Caco-2 (cell line): ENCODE measurements around the gene PLCH1. TPM values are rescaled to one million over a fixed set of nuclear protein-coding genes. Genes with fewer than 3 reads are reported as not detected.

ENCODE experiments used
- BruUV-seq: library from RNA; stranded (reverse); fragments of 400-500 nt; replicated peaks from 2 replicates; lab custom pipeline; 2021; lab: Mats Ljungman, UMichigan
- CTCF ChIA-PET: fragments of 300-600 bp; sonication (Branson Sonifier 250); formaldehyde crosslinking; loops from one replicate; lab custom pipeline; 2022; ENCODE audit warnings: antibody characterized with exemption; lab: Charles Lee
- POLR2A ChIA-PET: fragments of 300-600 bp; sonication (Branson Sonifier 250); formaldehyde crosslinking; loops from one replicate; lab custom pipeline; 2022; ENCODE audit warnings: antibody characterized with exemption; lab: Charles Lee
- DNase-seq, 2 experiments: peaks; one replicate each; pipeline versions ENCODE4 v3.0.0 to v3.0.0-alpha.2; 2020 to 2022
- H3K27me3 ChIP-seq: replicated peaks from 2 replicates; pipeline ENCODE4 v1.6.0; 2011; ENCODE audit warnings: low read length; ENCODE audit not compliant: control insufficient read depth, insufficient read depth
- H3K36me3 ChIP-seq: 2 replicates; pipeline ENCODE4 v1.5.1; 2011; ENCODE audit warnings: low read length; ENCODE audit not compliant: control insufficient read depth, insufficient read depth
- H3K4me1 ChIP-seq: fragments of 250-450 bp; sonication (Bioruptor Pico); 2 replicates; pipeline ENCODE4 v1.5.1; 2020; ENCODE audit warnings: mild to moderate bottlenecking
- H3K4me3 ChIP-seq: 2 replicates; pipeline ENCODE4 v1.5.1; 2011; ENCODE audit warnings: low read depth, mild to moderate bottlenecking, control low read depth, low read length
- H3K9me3 ChIP-seq: fragments of 250-450 bp; sonication (Bioruptor Pico); 2 replicates; pipeline ENCODE4 v1.5.1; 2020; ENCODE audit warnings: mild to moderate bottlenecking, moderate library complexity
- H3K27ac Mint-ChIP-seq: one replicate; pipeline ENCODE4 v1.8.0; 2022; ENCODE audit warnings: mixed read lengths; ENCODE audit not compliant: unreplicated experiment
- H3K27me3 Mint-ChIP-seq: one replicate; pipeline ENCODE4 v1.8.0; 2022; ENCODE audit warnings: mixed read lengths; ENCODE audit not compliant: insufficient read depth, unreplicated experiment
- H3K36me3 Mint-ChIP-seq: one replicate; pipeline ENCODE4 v1.8.0; 2022; ENCODE audit warnings: mild to moderate bottlenecking, mixed read lengths; ENCODE audit not compliant: insufficient read depth, unreplicated experiment
- H3K4me1 Mint-ChIP-seq: one replicate; pipeline ENCODE4 v1.8.0; 2022; ENCODE audit warnings: low read depth, mixed read lengths; ENCODE audit not compliant: unreplicated experiment
- H3K4me3 Mint-ChIP-seq: one replicate; pipeline ENCODE4 v1.8.0; 2022; ENCODE audit warnings: mild to moderate bottlenecking, moderate library complexity, mixed read lengths; ENCODE audit not compliant: unreplicated experiment
- H3K9me3 Mint-ChIP-seq: one replicate; pipeline ENCODE4 v1.8.0; 2022; ENCODE audit warnings: mixed read lengths; ENCODE audit not compliant: unreplicated experiment
- intact Hi-C: fragments of 100-400 bp; cut with micrococcal nuclease; formaldehyde crosslinking; loops from one replicate; pipeline ENCODE4 v1.10.0; 2022; ENCODE audit not compliant: unreplicated experiment
- total RNA-seq: library from RNA; stranded (reverse); gene quantifications from 2 replicates; pipeline ENCODE4 v1.2.3, GENCODE V29; 2022
- TF ChIP-seq, protein P1 (sequence below), 2 experiments: fragments of 200-600 bp in 1 of 2; IDR thresholded peaks; 1 replicate in 1 of 2; 2 replicates in 1 of 2; pipeline versions ENCODE4 v1.5.1 to v1.8.0; 2011 to 2022; ENCODE audit warnings: antibody characterized with exemption in 1 of 2, control low read depth in 1 of 2, inconsistent platforms in 1 of 2, low read depth in 1 of 2, low read length in 1 of 2, mild to moderate bottlenecking in 1 of 2, moderate library complexity in 1 of 2; ENCODE audit not compliant: insufficient read depth in 1 of 2, severe bottlenecking in 1 of 2, unreplicated experiment in 1 of 2

The PLCH1 gene
- total RNA-seq, 1 experiment from 2014 or later = 3.1 TPM

DNA sequence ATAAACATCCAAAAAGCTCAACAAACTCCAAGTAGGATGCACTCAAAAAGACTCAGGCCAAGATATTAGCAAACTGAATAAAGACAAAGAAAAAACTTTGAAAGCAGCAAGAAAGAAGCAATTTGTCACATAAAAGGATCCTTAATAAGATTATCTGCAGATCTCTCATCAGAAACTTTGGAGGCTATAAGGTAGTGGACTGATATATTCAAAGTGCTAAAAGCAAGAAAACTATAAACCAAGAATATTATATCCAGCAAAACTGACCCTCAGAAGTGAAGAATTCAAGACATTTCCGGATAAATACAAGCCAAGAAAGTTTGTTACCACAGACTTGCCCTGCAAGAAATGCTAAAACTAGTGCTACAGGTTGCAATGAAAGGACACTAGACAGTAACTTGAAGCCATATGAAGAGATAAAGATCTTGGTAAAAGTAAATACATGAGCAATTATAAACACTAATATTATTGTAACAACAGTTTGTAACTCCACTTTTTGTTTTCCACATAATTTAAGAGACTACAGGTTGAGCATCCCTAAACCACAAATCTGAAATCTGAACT is 37.6 kb upstream of the PLCH1 start:
- H3K4me3 ChIP-seq = no peak overlapping the region
- no peaks in the 10 kb centered on the region for H3K9me3 ChIP-seq
- Mint-ChIP-seq H3K9me3 (no peaks in the 10 kb centered on the region), H3K4me3 (no peak overlapping the region), H3K27ac (no peak overlapping the region), H3K27me3 (no peaks in the 10 kb centered on the region), H3K36me3 (peaks cover 18% of the 10 kb centered on the region), H3K4me1 (peaks cover 7% of the 10 kb centered on the region)
- no TSS peak for BruUV-seq
- ChIA-PET CTCF (no interaction called here), POLR2A (no interaction called here)
- no peaks in the 10 kb centered on the region for H3K27me3 ChIP-seq
- intact Hi-C loops = no loop called here
- no peaks in the 10 kb centered on the region for H3K36me3 ChIP-seq
- no peak for DNase-seq
- TF ChIP-seq, protein P1, sequence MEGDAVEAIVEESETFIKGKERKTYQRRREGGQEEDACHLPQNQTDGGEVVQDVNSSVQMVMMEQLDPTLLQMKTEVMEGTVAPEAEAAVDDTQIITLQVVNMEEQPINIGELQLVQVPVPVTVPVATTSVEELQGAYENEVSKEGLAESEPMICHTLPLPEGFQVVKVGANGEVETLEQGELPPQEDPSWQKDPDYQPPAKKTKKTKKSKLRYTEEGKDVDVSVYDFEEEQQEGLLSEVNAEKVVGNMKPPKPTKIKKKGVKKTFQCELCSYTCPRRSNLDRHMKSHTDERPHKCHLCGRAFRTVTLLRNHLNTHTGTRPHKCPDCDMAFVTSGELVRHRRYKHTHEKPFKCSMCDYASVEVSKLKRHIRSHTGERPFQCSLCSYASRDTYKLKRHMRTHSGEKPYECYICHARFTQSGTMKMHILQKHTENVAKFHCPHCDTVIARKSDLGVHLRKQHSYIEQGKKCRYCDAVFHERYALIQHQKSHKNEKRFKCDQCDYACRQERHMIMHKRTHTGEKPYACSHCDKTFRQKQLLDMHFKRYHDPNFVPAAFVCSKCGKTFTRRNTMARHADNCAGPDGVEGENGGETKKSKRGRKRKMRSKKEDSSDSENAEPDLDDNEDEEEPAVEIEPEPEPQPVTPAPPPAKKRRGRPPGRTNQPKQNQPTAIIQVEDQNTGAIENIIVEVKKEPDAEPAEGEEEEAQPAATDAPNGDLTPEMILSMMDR (IDR thresholded peaks at IDR 0.05; ENCODE audit: insufficient read depth in 1 of 2, low read depth in 1 of 2, low read length in 1 of 2, severe bottlenecking in 1 of 2, unreplicated experiment in 1 of 2) = no peak
- H3K4me1 ChIP-seq = no peaks in the 10 kb centered on the region

DNA sequence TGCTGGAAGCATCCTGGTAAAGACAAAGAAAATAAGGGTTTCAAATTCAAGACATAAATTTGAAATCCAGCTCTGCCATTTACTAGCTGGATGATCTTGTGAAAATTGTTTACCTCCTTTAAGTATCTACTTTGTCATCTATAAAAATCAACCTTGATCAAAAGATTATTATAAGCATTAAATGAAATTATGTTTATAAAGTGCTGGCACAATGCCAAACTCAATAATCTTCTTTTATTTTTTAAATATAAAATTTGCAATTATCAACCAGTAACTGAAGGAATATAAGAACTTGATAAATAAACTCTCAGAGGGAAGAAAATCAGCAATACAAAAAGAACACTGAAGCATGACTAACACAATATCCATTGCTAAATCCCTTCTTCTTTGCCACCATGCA is 35.4 kb upstream of the PLCH1 start:
- H3K4me1 ChIP-seq = no peaks in the 10 kb centered on the region
- Mint-ChIP-seq H3K9me3 (no peaks in the 10 kb centered on the region), H3K27ac (no peak overlapping the region), H3K27me3 (no peaks in the 10 kb centered on the region), H3K4me3 (no peak overlapping the region), H3K4me1 (no peaks in the 10 kb centered on the region), H3K36me3 (peaks cover 13% of the 10 kb centered on the region)
- intact Hi-C loops = no loop called here
- no peaks in the 10 kb centered on the region for H3K27me3 ChIP-seq
- ChIA-PET POLR2A (no interaction called here), CTCF (interaction anchor here (1.3 kb wide), 1 partner anchor 26 kb away, joined by 6 read pairs; the partner anchor contains the start of gene C3orf33)
- TF ChIP-seq, protein P1 (IDR thresholded peaks at IDR 0.05; ENCODE audit: insufficient read depth in 1 of 2, low read depth in 1 of 2, low read length in 1 of 2, severe bottlenecking in 1 of 2, unreplicated experiment in 1 of 2) = no peak
- no peaks in the 10 kb centered on the region for H3K36me3 ChIP-seq
- DNase-seq = no peak
- no peak overlapping the region for H3K4me3 ChIP-seq
- BruUV-seq = no TSS peak
- no peaks in the 10 kb centered on the region for H3K9me3 ChIP-seq

DNA sequence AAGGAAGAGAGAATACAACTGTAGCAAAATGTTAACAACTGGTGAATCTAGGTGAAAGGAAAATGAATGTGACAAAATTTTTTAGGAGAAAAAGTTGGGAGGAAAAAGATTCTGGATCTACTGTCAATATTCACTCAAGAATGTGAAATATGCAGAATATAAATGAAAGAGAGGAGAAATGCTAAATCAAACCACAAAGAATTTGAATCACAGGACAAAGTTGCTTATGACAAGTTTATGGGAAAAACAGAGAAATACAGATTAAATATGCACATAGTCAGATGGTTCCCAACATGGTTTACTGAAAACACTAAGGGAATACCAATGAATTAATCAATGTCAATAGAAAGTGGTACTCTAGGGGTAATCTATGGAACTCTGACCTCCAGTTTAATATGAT is 33.6 kb upstream of the PLCH1 start:
- no peaks in the 10 kb centered on the region for H3K27me3 ChIP-seq
- H3K36me3 Mint-ChIP-seq = peaks cover 13% of the 10 kb centered on the region
- no peaks in the 10 kb centered on the region for H3K36me3 ChIP-seq
- intact Hi-C loops = no loop called here
- TF ChIP-seq, protein P1 (IDR thresholded peaks at IDR 0.05; ENCODE audit: insufficient read depth in 1 of 2, low read depth in 1 of 2, low read length in 1 of 2, severe bottlenecking in 1 of 2, unreplicated experiment in 1 of 2) = no peak
- no peaks in the 10 kb centered on the region for H3K27me3 Mint-ChIP-seq
- no peak overlapping the region for H3K4me3 Mint-ChIP-seq
- no peaks in the 10 kb centered on the region for H3K4me1 ChIP-seq
- DNase-seq = no peak
- no TSS peak for BruUV-seq
- H3K4me3 ChIP-seq = no peak overlapping the region
- POLR2A ChIA-PET = no interaction called here
- no peaks in the 10 kb centered on the region for H3K9me3 Mint-ChIP-seq
- H3K27ac Mint-ChIP-seq = no peak overlapping the region
- no peaks in the 10 kb centered on the region for H3K9me3 ChIP-seq
- CTCF ChIA-PET = no interaction called here
- H3K4me1 Mint-ChIP-seq = no peaks in the 10 kb centered on the region
